HEK293 (cell line): ENCODE data around the gene MRGPRX4.
"Not testable (repeated sequence)": the region's sequence is repeated elsewhere in the genome, so short reads cannot be mapped to it uniquely, and the experiment has no call there.

Experiments
- CTCF ChIA-PET: fragments of 350-600 bp; formaldehyde crosslinking; extraction: SDS; loops from one replicate; lab custom pipeline; 2021; ENCODE audit warnings: antibody characterized with exemption; lab: Yijun Ruan, JAX
- POLR2A ChIA-PET: fragments of 300-600 bp; formaldehyde crosslinking; extraction: SDS; loops from one replicate; lab custom pipeline; 2020; ENCODE audit warnings: antibody characterized with exemption, inconsistent platforms; lab: Yijun Ruan, JAX
- H3K27ac ChIP-seq: fragments of 200-500 bp; sonication (Bioruptor generic); 2 replicates; pipeline ENCODE4 v1.5.1; 2014; ENCODE audit warnings: low read depth, low read length, control low read depth, inconsistent platforms; ENCODE audit errors: extremely low read depth
- H3K36me3 ChIP-seq, 2 experiments: fragments of 200-500 bp in 1 of 2; sonication (Bioruptor generic) in 1 of 2; 1 replicate in 1 of 2; 2 replicates in 1 of 2; pipeline ENCODE4 v1.5.1; 2014 to 2017; ENCODE audit warnings: inconsistent platforms in 2 of 2, low read length in 2 of 2; ENCODE audit not compliant: control insufficient read depth in 2 of 2, insufficient read depth in 1 of 2
- H3K4me1 ChIP-seq: fragments of 200-500 bp; sonication (Bioruptor generic); 2 replicates; pipeline ENCODE4 v1.5.1; 2014; ENCODE audit warnings: mild to moderate bottlenecking, low read length, inconsistent platforms; ENCODE audit not compliant: control insufficient read depth, insufficient read depth
- H3K4me3 ChIP-seq: 2 replicates; pipeline ENCODE4 v1.5.1; 2011; ENCODE audit warnings: low read depth, mild to moderate bottlenecking, control low read depth, low read length, moderate library complexity
- H3K9me3 ChIP-seq: fragments of 200-500 bp; sonication (Bioruptor generic); 2 replicates; pipeline ENCODE4 v1.5.1; 2014; ENCODE audit warnings: low read depth, low read length, inconsistent platforms; ENCODE audit not compliant: control insufficient read depth, insufficient read depth
- EGR2 ChIP-seq: fragments of 450-650 bp; formaldehyde crosslinking; IDR thresholded peaks from 2 replicates; pipeline ENCODE4 v1.5.1; 2016; ENCODE audit warnings: low read depth, missing biosample characterization, missing genetic modification characterization
- FEZF1 ChIP-seq: fragments of 450-650 bp; formaldehyde crosslinking; IDR thresholded peaks from 2 replicates; pipeline ENCODE4 v1.5.1; 2016; ENCODE audit warnings: missing biosample characterization, missing genetic modification characterization
- HOXC10 ChIP-seq: sonication (generic); formaldehyde crosslinking; IDR thresholded peaks from 2 replicates; pipeline ENCODE4 v1.8.1; 2023; ENCODE audit warnings: mild to moderate bottlenecking, missing genetic modification reagents
- PRDM2 ChIP-seq: fragments of 450-650 bp; formaldehyde crosslinking; IDR thresholded peaks from 2 replicates; pipeline ENCODE4 v1.5.1; 2016; ENCODE audit warnings: missing biosample characterization, missing genetic modification characterization, borderline replicate concordance
- SALL2 ChIP-seq: fragments of 450-650 bp; formaldehyde crosslinking; IDR thresholded peaks from 2 replicates; pipeline ENCODE4 v1.5.0; 2017; ENCODE audit warnings: missing biosample characterization, mild to moderate bottlenecking, missing genetic modification characterization, borderline replicate concordance
- SP3 ChIP-seq: fragments of 450-650 bp; formaldehyde crosslinking; IDR thresholded peaks from 2 replicates; pipeline ENCODE4 v1.5.1; 2016; ENCODE audit warnings: missing biosample characterization, missing genetic modification characterization
- ZBTB7A ChIP-seq: fragments of 450-650 bp; formaldehyde crosslinking; IDR thresholded peaks from 2 replicates; pipeline ENCODE4 v1.5.1; 2016; ENCODE audit warnings: low read depth, missing biosample characterization, missing genetic modification characterization
- ZNF133 ChIP-seq: fragments of 450-650 bp; formaldehyde crosslinking; IDR thresholded peaks from 2 replicates; pipeline ENCODE4 v1.5.1; 2016; ENCODE audit warnings: missing biosample characterization, missing genetic modification characterization
- ZNF24 ChIP-seq: fragments of 450-650 bp; formaldehyde crosslinking; IDR thresholded peaks from 2 replicates; pipeline ENCODE4 v1.5.1; 2016; ENCODE audit warnings: missing biosample characterization, missing genetic modification characterization
- ZNF426 ChIP-seq: fragments of 450-650 bp; formaldehyde crosslinking; IDR thresholded peaks from 2 replicates; pipeline ENCODE4 v1.5.1; 2017; ENCODE audit warnings: missing biosample characterization, missing genetic modification characterization, mild to moderate bottlenecking, inconsistent platforms, moderate library complexity
- ZNF513 ChIP-seq: fragments of 450-650 bp; IDR thresholded peaks from 2 replicates; pipeline ENCODE4 v1.5.1; 2018; ENCODE audit warnings: missing biosample characterization, missing genetic modification characterization
- ZNF549 ChIP-seq: fragments of 450-650 bp; IDR thresholded peaks from 2 replicates; pipeline ENCODE4 v1.5.1; 2018; ENCODE audit warnings: missing biosample characterization, missing genetic modification characterization, mild to moderate bottlenecking, inconsistent platforms, moderate library complexity
- ZNF610 ChIP-seq: fragments of 450-650 bp; formaldehyde crosslinking; IDR thresholded peaks from 2 replicates; pipeline ENCODE4 v1.5.1; 2016; ENCODE audit warnings: missing biosample characterization, missing genetic modification characterization, borderline replicate concordance
- ZNF623 ChIP-seq: fragments of 450-650 bp; formaldehyde crosslinking; IDR thresholded peaks from 2 replicates; pipeline ENCODE4 v1.5.1; 2016; ENCODE audit warnings: missing biosample characterization, missing genetic modification characterization
- ZNF624 ChIP-seq: fragments of 450-650 bp; formaldehyde crosslinking; IDR thresholded peaks from 2 replicates; pipeline ENCODE4 v1.5.1; 2017; ENCODE audit warnings: missing biosample characterization, missing genetic modification characterization
- ZNF654 ChIP-seq: fragments of 450-650 bp; formaldehyde crosslinking; IDR thresholded peaks from 2 replicates; pipeline ENCODE4 v1.5.1; 2016; ENCODE audit warnings: low read depth, missing biosample characterization, missing genetic modification characterization
- ZSCAN4 ChIP-seq: fragments of 450-650 bp; formaldehyde crosslinking; IDR thresholded peaks from 2 replicates; pipeline ENCODE4 v1.5.1; 2017; ENCODE audit warnings: missing biosample characterization, missing genetic modification characterization

Gene MRGPRX4

GRCh38 chr11:18196532-18196931 lies 23.9 kb downstream of the MRGPRX4 start (continued):
- no peak for TF ChIP-seq PRDM2 (tag by site-specific recombination)

- H3K4me1 ChIP-seq, POLR2A ChIA-PET, H3K9me3 ChIP-seq, H3K4me3 ChIP-seq, CTCF ChIA-PET, H3K36me3 ChIP-seq, H3K27ac ChIP-seq: not testable (repeated sequence)
Observed at GRCh38 chr11:18197738-18198137, 25.1 kb downstream of the MRGPRX4 start.

- no peak overlapping the region for H3K4me3 ChIP-seq
- no peaks in the 10 kb centered on the region for H3K9me3 ChIP-seq
- no peaks in the 10 kb centered on the region for H3K4me1 ChIP-seq
- CTCF ChIA-PET, result interaction anchor here (0.5 to 2.3 kb wide), 24 partner anchors 8 to 1419 kb away, joined by 3 to 21 read pairs (median 4); no protein-coding TSS in a partner anchor
- TF ChIP-seq ZNF654 (tag by site-specific recombination) (0 out of 2 replicates have a peak, but pooled peaks have one; percentile 21), ZNF624 (tag by site-specific recombination) (no peak)
- no peak overlapping the region for H3K27ac ChIP-seq
- H3K36me3 ChIP-seq, result no peaks in the 10 kb centered on the region
- POLR2A ChIA-PET, result no interaction called here
Observed at GRCh38 chr11:18203723-18204122, 31.1 kb downstream of the MRGPRX4 start.

GRCh38 chr11:18204220-18204619 lies 31.6 kb downstream of the MRGPRX4 start:
- Histone ChIP-seq H3K36me3 (no peaks in the 10 kb centered on the region), H3K9me3 (no peaks in the 10 kb centered on the region), H3K4me3 (no peak overlapping the region), H3K4me1 (no peaks in the 10 kb centered on the region)
- CTCF ChIA-PET, result interaction anchor here (0.5 to 2.3 kb wide), 24 partner anchors 8 to 1419 kb away, joined by 3 to 21 read pairs (median 4); no protein-coding TSS in a partner anchor
- POLR2A ChIA-PET, result no interaction called here
- no peak for TF ChIP-seq ZNF513
- TF ChIP-seq ZBTB7A (tag by site-specific recombination), result no peak
- no peak for TF ChIP-seq ZNF133 (tag by site-specific recombination)
- TF ChIP-seq SALL2 (tag by site-specific recombination), result no peak
- TF ChIP-seq ZSCAN4 (tag by site-specific recombination), result no peak
- TF ChIP-seq FEZF1 (tag by site-specific recombination), result no peak
- TF ChIP-seq ZNF549, result no peak
- no peak for TF ChIP-seq ZNF426 (tag by site-specific recombination)
- no peak for TF ChIP-seq ZNF610 (tag by site-specific recombination)
- TF ChIP-seq SP3, result no peak
- TF ChIP-seq ZNF623, result no peak
- no peak for TF ChIP-seq HOXC10 (CRISPR knock-in tag)
- TF ChIP-seq EGR2 (tag by site-specific recombination), result no peak
- no peak for TF ChIP-seq ZNF24 (tag by site-specific recombination)
- TF ChIP-seq, all 188 proteins: peak for 0
- no peak overlapping the region for H3K27ac ChIP-seq
